ENCODE results near the gene UFD1. TPM values are rescaled to one million over a fixed set of nuclear protein-coding genes. Genes with fewer than 3 reads are reported as not detected.
"Not testable (repeated sequence)": the region's sequence is repeated elsewhere in the genome, so short reads cannot be mapped to it uniquely, and the experiment has no call there.

UFD1 gene
- total RNA-seq, 2 donors from 2014 or later: 22.7 to 33.8 TPM

DNA sequence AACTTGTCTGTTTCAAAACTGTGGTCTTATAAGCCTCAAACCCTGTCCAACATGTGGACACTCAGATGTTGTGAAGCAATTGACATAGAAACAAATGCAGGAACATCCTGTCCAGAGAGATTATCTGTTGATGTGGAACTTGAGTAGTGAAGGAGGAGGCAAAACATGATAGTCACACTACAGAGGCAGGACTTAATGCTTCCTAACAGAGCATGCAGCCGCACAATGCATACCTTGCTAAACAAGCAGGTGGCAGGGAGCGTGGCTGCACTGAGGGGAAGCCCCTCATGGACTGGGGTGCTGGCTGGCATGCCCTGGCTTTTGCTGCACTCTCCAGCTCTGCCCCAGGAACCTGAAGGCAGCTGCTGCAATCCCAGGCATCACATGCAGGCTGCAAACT is 36.8 kb downstream of the UFD1 start:
- Histone ChIP-seq H3K4me3 (no peak overlapping the region), H3K27me3 (no peaks in the 10 kb centered on the region), H3K36me3 (peaks cover 15% of the 10 kb centered on the region), H3K4me1 (peaks cover 0 to 27% of the 10 kb centered on the region in 2 donors), H3K9me3 (no peaks in the 10 kb centered on the region), H3K27ac (no peak overlapping the region)
- no peak for DNase-seq (ENCODE audit: low spot score)
- TF ChIP-seq, protein P1, sequence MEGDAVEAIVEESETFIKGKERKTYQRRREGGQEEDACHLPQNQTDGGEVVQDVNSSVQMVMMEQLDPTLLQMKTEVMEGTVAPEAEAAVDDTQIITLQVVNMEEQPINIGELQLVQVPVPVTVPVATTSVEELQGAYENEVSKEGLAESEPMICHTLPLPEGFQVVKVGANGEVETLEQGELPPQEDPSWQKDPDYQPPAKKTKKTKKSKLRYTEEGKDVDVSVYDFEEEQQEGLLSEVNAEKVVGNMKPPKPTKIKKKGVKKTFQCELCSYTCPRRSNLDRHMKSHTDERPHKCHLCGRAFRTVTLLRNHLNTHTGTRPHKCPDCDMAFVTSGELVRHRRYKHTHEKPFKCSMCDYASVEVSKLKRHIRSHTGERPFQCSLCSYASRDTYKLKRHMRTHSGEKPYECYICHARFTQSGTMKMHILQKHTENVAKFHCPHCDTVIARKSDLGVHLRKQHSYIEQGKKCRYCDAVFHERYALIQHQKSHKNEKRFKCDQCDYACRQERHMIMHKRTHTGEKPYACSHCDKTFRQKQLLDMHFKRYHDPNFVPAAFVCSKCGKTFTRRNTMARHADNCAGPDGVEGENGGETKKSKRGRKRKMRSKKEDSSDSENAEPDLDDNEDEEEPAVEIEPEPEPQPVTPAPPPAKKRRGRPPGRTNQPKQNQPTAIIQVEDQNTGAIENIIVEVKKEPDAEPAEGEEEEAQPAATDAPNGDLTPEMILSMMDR (IDR thresholded peaks at IDR 0.05): no peak

DNA sequence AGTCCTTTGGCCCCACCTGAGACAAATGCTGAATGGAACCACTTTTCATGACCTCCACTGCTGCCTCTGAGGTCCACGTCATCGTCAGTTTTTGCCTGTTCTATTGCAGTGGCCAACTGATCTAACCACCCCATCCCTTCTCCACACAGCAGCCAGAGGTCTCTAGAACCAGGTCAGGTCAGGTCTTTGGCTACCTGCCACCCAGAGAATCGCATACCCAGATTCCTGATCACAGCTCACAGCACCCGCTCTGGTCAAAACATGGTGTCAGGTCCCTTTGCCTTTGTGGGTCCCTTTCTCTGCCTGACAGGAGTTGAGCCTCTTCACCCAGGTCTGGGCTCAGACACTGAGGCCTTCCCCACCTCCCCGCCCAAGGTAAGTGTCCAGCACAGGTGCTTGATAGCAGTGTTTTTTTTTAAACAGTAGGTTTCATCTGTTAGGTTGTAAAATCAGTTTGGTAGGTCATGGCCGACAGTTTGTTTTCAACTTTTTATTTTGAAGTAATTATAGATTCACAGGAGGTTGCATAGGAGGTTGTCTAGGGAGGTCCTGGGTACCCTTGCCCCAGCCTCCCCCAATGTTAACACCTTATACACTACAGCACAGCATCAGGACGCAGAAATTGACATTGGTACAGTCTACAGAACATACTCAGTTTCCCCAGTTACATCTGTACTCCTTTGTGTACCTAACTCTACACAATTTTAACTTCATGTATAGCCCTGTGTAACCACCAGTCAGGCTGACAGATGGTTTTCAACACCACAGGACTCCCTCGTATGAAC is 38.4 kb downstream of the UFD1 start:
- H3K27ac ChIP-seq: no peak overlapping the region
- H3K36me3 ChIP-seq: peaks cover 28% of the 10 kb centered on the region
- H3K4me1 ChIP-seq: peaks cover 0 to 13% of the 10 kb centered on the region in 2 donors

DNA sequence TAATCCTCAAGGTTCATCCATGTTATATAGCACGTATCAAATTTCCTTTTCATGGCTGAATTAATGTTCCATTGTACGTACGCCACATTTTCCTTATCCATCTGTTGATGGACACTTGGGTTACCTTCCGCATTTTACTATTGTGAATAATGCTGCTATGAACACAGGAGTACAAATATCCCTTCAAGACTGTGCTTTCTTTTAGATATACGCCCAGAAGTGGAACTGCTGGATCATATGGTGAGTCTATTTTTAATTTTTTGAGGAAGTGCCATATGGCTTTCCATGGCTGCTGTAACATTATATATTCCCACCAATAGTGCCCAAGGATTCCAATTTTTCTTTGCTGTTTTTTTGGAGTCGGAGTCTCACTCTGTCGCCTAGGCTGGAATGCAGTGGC is 40.7 kb downstream of the UFD1 start:
- no peak overlapping the region for H3K4me3 ChIP-seq
- no peaks in the 10 kb centered on the region for H3K9me3 ChIP-seq
- H3K27ac ChIP-seq: no peak overlapping the region
- H3K36me3 ChIP-seq: peaks cover 28% of the 10 kb centered on the region
- DNase-seq (ENCODE audit: low spot score): no peak
- peaks cover 0 to 5% of the 10 kb centered on the region in 2 donors for H3K4me1 ChIP-seq
- H3K27me3 ChIP-seq: no peaks in the 10 kb centered on the region
- TF ChIP-seq, protein P1 (IDR thresholded peaks at IDR 0.05): no peak

More for the DNA sequence above, 38.4 kb downstream of the UFD1 start:
- no peak for DNase-seq (ENCODE audit: low spot score)
- Histone ChIP-seq H3K9me3 (no peaks in the 10 kb centered on the region), H3K27me3 (no peaks in the 10 kb centered on the region), H3K4me3 (no peak overlapping the region)
- TF ChIP-seq, protein P1 (IDR thresholded peaks at IDR 0.05): no peak

DNA sequence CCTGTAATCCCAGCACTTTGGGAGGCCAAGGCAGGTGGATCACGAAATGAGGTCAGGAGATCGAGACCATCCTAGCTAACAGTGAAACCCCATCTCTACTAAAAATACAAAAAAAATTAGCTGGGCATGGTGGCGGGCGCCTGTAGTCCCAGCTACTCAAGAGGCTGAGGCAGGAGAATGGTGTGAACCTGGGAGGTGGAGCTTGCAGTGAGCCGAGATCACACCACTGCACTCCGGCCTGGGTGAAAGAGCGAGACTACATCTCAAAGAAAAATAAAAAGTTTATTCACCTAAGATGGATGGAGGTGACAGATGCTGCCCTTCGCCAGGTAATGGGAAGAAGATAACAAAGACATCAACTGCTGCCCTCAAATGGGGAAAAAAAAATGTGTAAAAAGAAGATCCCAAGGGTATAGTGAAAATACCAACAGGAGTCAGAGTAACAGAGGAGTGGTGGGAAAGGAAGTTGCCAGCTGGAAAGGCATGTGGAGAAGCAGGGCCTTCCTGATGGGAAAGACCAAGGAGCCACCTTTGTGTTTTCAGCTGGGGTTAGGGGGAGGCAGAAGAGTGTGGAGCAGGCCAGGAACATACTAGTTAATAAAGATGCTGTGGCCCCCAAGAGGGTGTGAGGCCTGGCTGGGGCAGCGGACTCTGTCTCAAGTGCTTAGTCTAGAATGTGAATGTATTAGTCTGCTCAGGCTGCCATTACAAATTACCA is 42.4 kb downstream of the UFD1 start:
- H3K4me3 ChIP-seq; DNase-seq (ENCODE audit: low spot score); H3K27ac ChIP-seq; H3K27me3 ChIP-seq; H3K9me3 ChIP-seq: not testable (repeated sequence)
- Histone ChIP-seq H3K36me3 (peaks cover 26% of the 10 kb centered on the region), H3K4me1 (peaks cover 0 to 12% of the 10 kb centered on the region in 2 donors)

DNA sequence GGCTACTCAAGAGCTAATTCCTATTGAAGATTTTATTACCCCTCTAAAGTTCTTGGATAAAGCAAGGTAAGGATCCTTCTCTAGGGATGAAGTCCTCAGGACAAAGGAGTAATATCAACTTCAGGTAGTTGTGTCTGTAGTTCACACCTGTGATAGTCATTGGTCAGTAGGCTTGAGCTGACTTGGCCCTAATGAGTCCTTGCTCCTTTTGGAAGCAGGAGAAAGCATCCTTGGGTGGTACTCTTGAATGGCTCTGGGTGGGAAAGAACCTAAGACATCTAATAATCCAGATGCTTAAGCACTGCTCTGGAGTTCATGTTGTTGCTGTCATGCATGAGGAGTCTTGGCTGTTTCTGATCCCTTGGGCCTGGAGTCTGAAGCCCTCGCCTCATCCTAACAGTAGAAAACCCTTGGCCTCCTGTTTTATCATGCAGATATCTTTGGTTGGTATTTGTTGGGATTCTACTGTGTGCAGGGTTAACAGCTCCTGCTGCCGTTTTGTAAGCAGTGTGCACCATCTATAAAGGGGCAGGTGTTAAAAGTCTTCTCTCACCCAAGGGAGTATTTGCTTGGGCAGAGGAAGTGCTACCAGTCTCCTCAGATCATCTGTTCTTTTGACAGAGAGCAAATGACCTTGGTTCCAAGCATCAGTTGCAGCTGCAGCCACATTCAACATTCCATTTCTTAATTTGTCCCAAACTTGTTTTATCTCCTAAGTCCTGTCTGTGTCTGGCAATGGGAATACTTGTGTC is 44.0 kb downstream of the UFD1 start:
- H3K36me3 ChIP-seq: peaks cover 26% of the 10 kb centered on the region
- no peaks in the 10 kb centered on the region for H3K27me3 ChIP-seq
- TF ChIP-seq, protein P1 (IDR thresholded peaks at IDR 0.05): no peak
- no peak overlapping the region for H3K27ac ChIP-seq
- H3K4me3 ChIP-seq: no peak overlapping the region
- no peak for DNase-seq (ENCODE audit: low spot score)
- H3K9me3 ChIP-seq: no peaks in the 10 kb centered on the region
- H3K4me1 ChIP-seq: peaks cover 0 to 22% of the 10 kb centered on the region in 2 donors

DNA sequence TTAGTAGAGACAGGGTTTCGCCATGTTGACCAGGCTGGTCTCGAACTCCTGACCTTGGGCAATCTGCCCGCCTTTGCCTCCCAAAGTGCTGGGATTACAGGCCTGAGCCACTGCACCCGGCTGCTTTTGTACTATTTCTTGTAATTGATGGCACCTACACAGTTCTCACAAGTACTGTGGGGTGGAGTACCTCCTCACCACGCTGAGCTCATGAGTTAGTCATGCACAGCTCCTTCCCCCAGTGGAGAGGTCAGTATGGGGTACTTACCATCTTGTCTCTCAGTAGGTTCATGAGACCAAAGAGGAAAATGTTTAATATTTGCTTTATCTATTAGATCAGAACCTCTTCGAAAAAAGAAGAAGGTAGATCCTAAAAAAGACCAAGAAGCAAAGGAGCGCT is 44.6 kb downstream of the UFD1 start:
- Histone ChIP-seq H3K4me1 (peaks cover 0 to 27% of the 10 kb centered on the region in 2 donors), H3K27ac (no peak overlapping the region)

More for the DNA sequence above, 44.6 kb downstream of the UFD1 start:
- H3K9me3 ChIP-seq: no peaks in the 10 kb centered on the region
- H3K36me3 ChIP-seq: peaks cover 26% of the 10 kb centered on the region
- DNase-seq (ENCODE audit: low spot score): no peak
- TF ChIP-seq, protein P1 (IDR thresholded peaks at IDR 0.05): no peak
- H3K4me3 ChIP-seq: no peak overlapping the region
- no peaks in the 10 kb centered on the region for H3K27me3 ChIP-seq

Measured in right atrium auricular region (tissue), 2 donors.